Astrocyte of the spinal cord (primary cell): ENCODE data around the gene SH3GL3.

Source experiments
- DNase-seq: peaks from one replicate; pipeline ENCODE4 v3.0.0; 2011; ENCODE audit warnings: low read depth, low spot score
- H3K4me3 ChIP-seq: 2 replicates; pipeline ENCODE4 v1.5.1; 2011; ENCODE audit warnings: low read depth, mild to moderate bottlenecking, low read length, moderate library complexity
- in situ Hi-C: cut with HindIII; loops from 2 replicates; pipeline ENCODE4 v1.10.0; 2017; ENCODE audit warnings: low sequenced_read_pairs
- TF ChIP-seq, protein P1 (sequence below): IDR thresholded peaks from 2 replicates; pipeline ENCODE4 v1.5.1; 2012; ENCODE audit warnings: low read depth, mild to moderate bottlenecking, low read length, inconsistent platforms

Gene SH3GL3

DNA sequence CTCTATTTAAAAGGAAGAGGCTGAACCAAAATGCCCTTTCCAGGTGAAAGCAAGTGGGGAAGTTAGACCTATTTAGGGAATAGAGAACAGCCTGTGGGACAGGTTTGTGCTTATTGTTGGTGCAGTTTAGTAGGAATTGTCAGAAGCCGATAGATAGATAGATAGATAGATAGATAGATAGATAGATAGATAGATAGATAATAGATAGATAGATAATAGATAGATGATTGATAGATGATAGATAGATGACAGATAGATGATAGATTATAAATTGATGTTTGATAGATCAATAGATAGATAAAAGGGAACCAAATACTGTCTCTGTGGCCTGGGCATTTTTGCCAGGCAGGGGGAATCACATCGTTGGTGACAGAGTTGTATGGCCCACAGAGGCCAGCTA, 42.5 kb downstream of the SH3GL3 start:
- no peak overlapping the region for H3K4me3 ChIP-seq
- no peak for DNase-seq
- TF ChIP-seq, protein P1, sequence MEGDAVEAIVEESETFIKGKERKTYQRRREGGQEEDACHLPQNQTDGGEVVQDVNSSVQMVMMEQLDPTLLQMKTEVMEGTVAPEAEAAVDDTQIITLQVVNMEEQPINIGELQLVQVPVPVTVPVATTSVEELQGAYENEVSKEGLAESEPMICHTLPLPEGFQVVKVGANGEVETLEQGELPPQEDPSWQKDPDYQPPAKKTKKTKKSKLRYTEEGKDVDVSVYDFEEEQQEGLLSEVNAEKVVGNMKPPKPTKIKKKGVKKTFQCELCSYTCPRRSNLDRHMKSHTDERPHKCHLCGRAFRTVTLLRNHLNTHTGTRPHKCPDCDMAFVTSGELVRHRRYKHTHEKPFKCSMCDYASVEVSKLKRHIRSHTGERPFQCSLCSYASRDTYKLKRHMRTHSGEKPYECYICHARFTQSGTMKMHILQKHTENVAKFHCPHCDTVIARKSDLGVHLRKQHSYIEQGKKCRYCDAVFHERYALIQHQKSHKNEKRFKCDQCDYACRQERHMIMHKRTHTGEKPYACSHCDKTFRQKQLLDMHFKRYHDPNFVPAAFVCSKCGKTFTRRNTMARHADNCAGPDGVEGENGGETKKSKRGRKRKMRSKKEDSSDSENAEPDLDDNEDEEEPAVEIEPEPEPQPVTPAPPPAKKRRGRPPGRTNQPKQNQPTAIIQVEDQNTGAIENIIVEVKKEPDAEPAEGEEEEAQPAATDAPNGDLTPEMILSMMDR = no peak
- in situ Hi-C loops = no loop called here

DNA sequence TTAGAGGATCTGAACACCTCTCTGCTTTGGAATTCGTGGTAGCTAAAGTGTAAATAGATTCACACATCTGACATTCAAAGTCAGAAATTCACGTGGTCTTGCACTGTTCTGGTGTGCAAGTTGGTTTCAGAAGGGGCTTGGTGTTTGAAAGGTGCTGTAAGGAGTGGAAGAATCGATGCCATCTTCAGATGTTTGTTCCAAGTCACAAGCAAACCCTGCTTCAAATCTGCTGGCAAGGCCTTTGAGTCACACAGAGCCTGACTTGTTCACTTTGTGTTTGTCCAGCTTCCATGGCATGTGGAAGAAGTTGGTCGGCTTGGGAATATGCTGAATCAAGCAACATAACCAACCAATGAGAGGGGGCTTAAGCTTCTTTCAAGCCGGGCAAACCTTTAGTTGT, 44.3 kb downstream of the SH3GL3 start:
- TF ChIP-seq, protein P1 = no peak
- no peak overlapping the region for H3K4me3 ChIP-seq
- no peak for DNase-seq
- in situ Hi-C loops = no loop called here

GRCh38 chr15:83496766-83497165, 49.6 kb downstream of the SH3GL3 start:
- no peak overlapping the region for H3K4me3 ChIP-seq
- TF ChIP-seq, protein P1 = no peak
- in situ Hi-C loops = no loop called here
- DNase-seq = no peak

DNA sequence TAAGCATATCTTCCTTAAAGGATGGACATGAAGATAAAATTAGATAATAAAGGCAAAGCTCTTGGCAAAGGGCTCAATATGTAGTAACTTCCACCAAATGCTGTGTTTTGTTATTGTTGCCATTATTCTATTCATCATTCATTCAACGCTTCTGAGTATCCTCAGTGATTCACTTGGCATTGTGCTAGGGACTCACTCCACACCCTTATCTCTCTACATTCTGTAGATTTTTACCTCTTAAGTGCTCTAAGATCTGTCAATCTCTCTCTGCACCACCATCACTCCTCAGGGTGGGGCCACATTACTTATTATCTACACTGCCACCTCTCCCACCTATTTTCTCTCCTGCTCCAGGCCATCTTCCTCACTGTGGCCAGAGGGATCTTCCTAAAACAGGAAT, 51.2 kb downstream of the SH3GL3 start:
- in situ Hi-C loops = no loop called here
- TF ChIP-seq, protein P1 = no peak
- no peak for DNase-seq
- no peak overlapping the region for H3K4me3 ChIP-seq

GRCh38 chr15:83498801-83499200, 51.7 kb downstream of the SH3GL3 start:
- in situ Hi-C loops = no loop called here
- TF ChIP-seq, protein P1 = no peak
- H3K4me3 ChIP-seq = no peak overlapping the region
- DNase-seq = no peak

- in situ Hi-C loops = no loop called here
- DNase-seq = no peak
- TF ChIP-seq, protein P1 = no peak
- no peak overlapping the region for H3K4me3 ChIP-seq
Observed at GRCh38 chr15:83499476-83499875, 52.3 kb downstream of the SH3GL3 start.

DNA sequence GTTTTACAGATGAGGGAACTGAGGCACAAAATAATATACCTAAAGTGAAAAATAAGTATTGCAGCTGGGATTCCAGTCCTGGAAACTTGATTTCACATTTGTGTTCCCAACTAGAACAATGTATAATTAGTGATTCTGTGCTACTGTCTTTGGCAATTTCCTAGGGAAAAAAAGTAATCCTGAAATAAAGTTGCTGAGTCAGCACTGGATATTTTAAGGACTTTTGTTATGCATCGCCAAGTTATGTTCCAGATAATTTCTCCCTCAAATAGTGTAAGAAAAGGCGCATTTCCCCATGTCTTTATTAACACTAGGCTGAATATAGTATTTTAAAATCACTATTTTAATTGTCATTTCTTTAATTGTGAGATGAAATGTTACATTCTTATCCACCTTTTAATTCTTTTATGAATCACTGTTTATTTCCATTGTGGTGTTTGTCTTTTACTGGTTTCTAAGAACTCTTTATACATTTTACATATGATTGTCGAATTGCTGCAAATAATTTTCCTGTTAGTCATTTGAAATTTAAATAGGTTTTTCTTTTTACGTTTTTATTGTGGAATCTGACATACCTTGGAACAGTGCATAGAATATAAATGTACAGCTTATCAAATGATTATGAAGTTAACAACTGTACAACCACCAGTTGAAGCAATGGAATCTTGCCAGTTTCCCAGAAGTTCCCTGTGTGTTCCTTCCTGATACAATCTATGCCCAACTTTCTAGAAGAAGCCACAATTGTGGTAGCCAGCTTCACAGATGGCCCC, 56.6 kb downstream of the SH3GL3 start:
- TF ChIP-seq, protein P1 = no peak
- no peak for DNase-seq
- in situ Hi-C loops = no loop called here
- H3K4me3 ChIP-seq = no peak overlapping the region
